Right lobe of liver (tissue), 6 donors: ENCODE data around the gene CFAP47. TPM values are rescaled to one million over a fixed set of nuclear protein-coding genes. Genes with fewer than 3 reads are reported as not detected.

ENCODE experiments used
- ATAC-seq, 4 donors: fragments of 200-7000 bp; cut with Tn5 transposase; one replicate each; pipeline ENCODE4 v1.9.1; 2020; ENCODE audit warnings: mild to moderate bottlenecking in 4 of 4, moderate library complexity in 4 of 4
- DNase-seq, 3 donors: peaks; one replicate each; pipeline ENCODE4 v3.0.0-alpha.2; 2020
- H3K27ac ChIP-seq, 3 donors: fragments of 200-600 bp; one replicate each; pipeline ENCODE4 v1.8.0; 2022
- H3K27me3 ChIP-seq, 2 donors: fragments of 200-600 bp; one replicate each; pipeline ENCODE4 v1.8.0; 2022
- H3K36me3 ChIP-seq, 4 donors: fragments of 200-600 bp; sonication (generic) in 1 of 4; one replicate each; pipeline versions ENCODE4 v1.5.1 to v1.8.0; 2017 to 2022; ENCODE audit warnings: control low read depth in 1 of 4
- H3K4me1 ChIP-seq, 4 donors: fragments of 200-600 bp; sonication (generic) in 1 of 4; one replicate each; pipeline versions ENCODE4 v1.5.1 to v1.8.0; 2017 to 2022; ENCODE audit warnings: control low read depth in 1 of 4
- H3K4me3 ChIP-seq, 3 donors: fragments of 200-600 bp; one replicate each; pipeline ENCODE4 v1.8.0; 2022
- H3K9me3 ChIP-seq, 4 donors: fragments of 200-600 bp; sonication (generic) in 1 of 4; one replicate each; pipeline versions ENCODE4 v1.5.1 to v1.8.0; 2017 to 2022; ENCODE audit warnings: control low read depth in 1 of 4
- CTCF ChIP-seq, 4 donors: fragments of 200-600 bp in 3 of 4; fragments of 450-650 bp in 1 of 4; IDR thresholded peaks; one replicate each; pipeline versions ENCODE4 v1.5.1 to v1.8.0; 2016 to 2022; ENCODE audit warnings: antibody characterized with exemption in 4 of 4, mild to moderate bottlenecking in 2 of 4
- POLR2A ChIP-seq: fragments of 450-650 bp; IDR thresholded peaks from one replicate; pipeline ENCODE4 v1.6.1; 2017; ENCODE audit warnings: antibody characterized with exemption, mild to moderate bottlenecking
- WGBS: methylation state at CpG from one replicate; pipeline ENCODE4 v1.1.6; 2018; ENCODE audit warnings: low coverage, low lambda C conversion rate; ENCODE audit not compliant: insufficient coverage; ENCODE audit errors: missing lambda C conversion rate; 5-methylcytosine and 5-hydroxymethylcytosine counted together
- intact Hi-C, 2 donors: fragments of 100-400 bp; cut with DNase I; formaldehyde crosslinking; loops; one replicate each; pipeline versions ENCODE4 v1.11.2 to v1.14.1; 2022
- total RNA-seq, 6 experiments: library from RNA; depleted of rRNA in 2 of 6; stranded (reverse); fragments of >200 nt in 2 of 6; fragmentation: NEBNext Ultra II Directional in 3 of 6; extraction: Animal tissue kit (Norgen Biotek cat#: 25700) in 3 of 6; gene quantifications; one replicate each; pipeline versions ENCODE4 v1.1.0 to v1.2.4, GENCODE V29; 2016 to 2023
- donor health status: DM: no; HTN: yes; CAD: no.
- donor health status: DM: no; HTN: no; CAD: no.
- donor health status: DM: no; HTN: no; CAD: no.
- donor health status: DM: no; HTN: yes; CAD: no.
- donor health status: DM: no; HTN: yes; CAD: no.

The CFAP47 gene
- total RNA-seq, 6 experiments from 2014 or later = 0.09 to 0.24 (median 0.20) TPM; not detected in 3

GRCh38 chrX:36159254-36159653 is 239.7 kb downstream of the CFAP47 start:
- H3K36me3 ChIP-seq = no peaks in the 10 kb centered on the region
- 47% methylated on average over 7 of the region's 7 CpGs for WGBS
- H3K4me3 ChIP-seq = no peak overlapping the region
- H3K27ac ChIP-seq = no peak overlapping the region
- ATAC-seq = no peak
- no peaks in the 10 kb centered on the region for H3K4me1 ChIP-seq
- intact Hi-C loops = no loop called here
- no peaks in the 10 kb centered on the region for H3K9me3 ChIP-seq
- TF ChIP-seq CTCF (IDR thresholded peaks at IDR 0.05) = no peak
- no peak for TF ChIP-seq POLR2A
- no peaks in the 10 kb centered on the region for H3K27me3 ChIP-seq
- no peak for DNase-seq

DNA sequence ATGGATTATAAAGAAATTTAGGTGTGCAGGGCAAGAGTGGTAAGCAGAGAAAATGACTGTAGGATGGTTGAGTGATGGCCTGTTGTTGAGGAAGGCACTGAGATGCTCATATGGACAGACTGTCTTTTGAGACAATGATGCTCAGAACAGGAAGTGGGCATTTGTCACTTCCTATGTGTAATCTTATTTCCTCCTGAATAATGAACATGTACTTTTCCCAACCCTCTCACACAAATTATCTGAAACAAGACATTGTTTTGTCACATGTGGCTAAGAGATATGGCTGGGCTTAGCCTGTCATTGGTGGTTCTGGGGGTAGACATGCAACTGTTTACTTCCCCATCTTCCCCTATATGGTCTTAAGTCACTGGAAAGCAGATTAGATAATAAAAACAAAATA is 240.5 kb downstream of the CFAP47 start:
- no peak overlapping the region for H3K27ac ChIP-seq
- TF ChIP-seq POLR2A (no peak), CTCF (IDR thresholded peaks at IDR 0.05) (no peak)
- no peak overlapping the region for H3K4me3 ChIP-seq
- no peaks in the 10 kb centered on the region for H3K27me3 ChIP-seq
- no peaks in the 10 kb centered on the region for H3K36me3 ChIP-seq
- no peaks in the 10 kb centered on the region for H3K4me1 ChIP-seq
- H3K9me3 ChIP-seq = no peaks in the 10 kb centered on the region
- no peak for DNase-seq
- no peak for ATAC-seq
- intact Hi-C loops = no loop called here

- DNase-seq (no peak), ATAC-seq (no peak)
- intact Hi-C loops = no loop called here
- no peak overlapping the region for H3K4me3 ChIP-seq
- TF ChIP-seq CTCF (IDR thresholded peaks at IDR 0.05) = no peak
- TF ChIP-seq POLR2A = no peak
- no peaks in the 10 kb centered on the region for H3K36me3 ChIP-seq
- H3K9me3 ChIP-seq = no peaks in the 10 kb centered on the region
- no peak overlapping the region for H3K27ac ChIP-seq
- H3K27me3 ChIP-seq = no peaks in the 10 kb centered on the region
- H3K4me1 ChIP-seq = no peaks in the 10 kb centered on the region
Observed at GRCh38 chrX:36198575-36198974, 279.0 kb downstream of the CFAP47 start.

GRCh38 chrX:36199928-36200327 is 280.4 kb downstream of the CFAP47 start:
- intact Hi-C loops = no loop called here
- no peaks in the 10 kb centered on the region for H3K27me3 ChIP-seq
- DNase-seq (no peak), ATAC-seq (no peak)
- H3K27ac ChIP-seq = no peak overlapping the region
- H3K36me3 ChIP-seq = no peaks in the 10 kb centered on the region
- H3K4me1 ChIP-seq = no peaks in the 10 kb centered on the region
- no peaks in the 10 kb centered on the region for H3K9me3 ChIP-seq
- TF ChIP-seq POLR2A (no peak), CTCF (IDR thresholded peaks at IDR 0.05) (no peak)
- H3K4me3 ChIP-seq = no peak overlapping the region

DNA sequence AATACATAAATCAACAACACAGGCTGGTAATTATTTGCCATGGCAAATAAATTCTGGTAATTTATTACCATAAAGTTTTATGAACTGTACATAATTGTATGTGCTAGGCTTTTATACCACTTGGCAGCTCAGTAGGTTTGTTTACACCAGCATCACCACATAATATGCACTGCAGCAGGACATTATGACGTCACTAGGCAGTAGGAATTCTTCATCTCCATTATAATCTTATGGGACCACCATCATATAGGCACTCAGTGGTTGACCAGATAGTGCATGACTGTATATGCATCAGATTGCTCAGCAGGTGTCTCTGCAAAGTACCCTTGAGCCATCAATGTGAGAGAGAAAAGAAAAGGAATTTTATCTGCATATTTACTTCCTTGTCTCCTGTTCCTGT is 295.4 kb downstream of the CFAP47 start:
- Histone ChIP-seq H3K27ac (no peak overlapping the region), H3K9me3 (no peaks in the 10 kb centered on the region), H3K36me3 (no peaks in the 10 kb centered on the region), H3K4me1 (no peaks in the 10 kb centered on the region), H3K27me3 (no peaks in the 10 kb centered on the region), H3K4me3 (no peak overlapping the region)
- ATAC-seq (no peak), DNase-seq (no peak)
- intact Hi-C loops = no loop called here
- TF ChIP-seq POLR2A = no peak
- TF ChIP-seq CTCF (IDR thresholded peaks at IDR 0.05) = no peak
- 36% methylated on average over 1 of the region's 1 CpG for WGBS
